Measurements from ENCODE around the gene IFT27.

IFT27 gene

GRCh38 chr22:36775964-36776669 lies at the start of gene IFT27:
TSS of gene IFT27 (minus strand) at chr22:36776119. CDS start at chr22:36775707, 412 bp downstream.
- DNase-seq (ENCODE audit: low spot score) = peak; percentile 100

- no peak for DNase-seq (ENCODE audit: low spot score)
Observed at GRCh38 chr22:36824655-36825054, 48.7 kb upstream of the IFT27 start.

- DNase-seq (ENCODE audit: low spot score) = no peak
Observed at GRCh38 chr22:36823186-36823839, 47.4 kb upstream of the IFT27 start.

- DNase-seq (ENCODE audit: low spot score) = no peak
Observed at GRCh38 chr22:36822581-36822980, 46.7 kb upstream of the IFT27 start.

- no peak for DNase-seq (ENCODE audit: low spot score)
Observed at GRCh38 chr22:36819112-36819511, 43.2 kb upstream of the IFT27 start.

- no peak for DNase-seq (ENCODE audit: low spot score)
Observed at GRCh38 chr22:36818010-36818642, 42.2 kb upstream of the IFT27 start.

GRCh38 chr22:36817525-36817848 lies 41.6 kb upstream of the IFT27 start:
- no peak for DNase-seq (ENCODE audit: low spot score)

GRCh38 chr22:36816636-36817524 lies 41.0 kb upstream of the IFT27 start, which contains the start of gene PVALB:
TSS of gene PVALB (minus strand) at chr22:36817035. CDS start at chr22:36817005, 30 bp downstream.
- no peak for DNase-seq (ENCODE audit: low spot score)

- DNase-seq (ENCODE audit: low spot score) = no peak
Observed at GRCh38 chr22:36816339-36816635, 40.4 kb upstream of the IFT27 start.

GRCh38 chr22:36815558-36816338 lies 39.8 kb upstream of the IFT27 start:
- DNase-seq (ENCODE audit: low spot score) = no peak

GRCh38 chr22:36814801-36815200 lies 38.9 kb upstream of the IFT27 start:
- no peak for DNase-seq (ENCODE audit: low spot score)

GRCh38 chr22:36811094-36811800 lies 35.3 kb upstream of the IFT27 start:
- DNase-seq (ENCODE audit: low spot score) = no peak

- DNase-seq (ENCODE audit: low spot score) = no peak
Observed at GRCh38 chr22:36809351-36809750, 33.4 kb upstream of the IFT27 start.

- DNase-seq (ENCODE audit: low spot score) = no peak
Observed at GRCh38 chr22:36808721-36809344, 32.9 kb upstream of the IFT27 start.

GRCh38 chr22:36807627-36808026 lies 31.7 kb upstream of the IFT27 start:
- DNase-seq (ENCODE audit: low spot score) = no peak

- no peak for DNase-seq (ENCODE audit: low spot score)
Observed at GRCh38 chr22:36806835-36807234, 30.9 kb upstream of the IFT27 start.

GRCh38 chr22:36803358-36803757 lies 27.4 kb upstream of the IFT27 start:
- no peak for DNase-seq (ENCODE audit: low spot score)

GRCh38 chr22:36798674-36799066 lies 22.8 kb upstream of the IFT27 start:
- no peak for DNase-seq (ENCODE audit: low spot score)

- DNase-seq (ENCODE audit: low spot score) = no peak
Observed at GRCh38 chr22:36797911-36798673, 22.2 kb upstream of the IFT27 start.

GRCh38 chr22:36797374-36797773 lies 21.5 kb upstream of the IFT27 start:
- no peak for DNase-seq (ENCODE audit: low spot score)

All from NAMALWA (cell line).